ENCODE data around the gene RECK. TPM values are rescaled to one million over a fixed set of nuclear protein-coding genes. Genes with fewer than 3 reads are reported as not detected.
"Not testable (repeated sequence)": the region's sequence is repeated elsewhere in the genome, so short reads cannot be mapped to it uniquely, and the experiment has no call there.

RECK gene
- polyA plus RNA-seq = 10 to 100 TPM in 1 of 3 donors, 1 to 10 TPM in 2; 1.6 to 11.5 (median 7.4) TPM

GRCh38 chr9:36036780-36037548 lies at the start of gene RECK:
Gene RECK, plus strand, starts transcription at chr9:36036913. Its CDS starts 86 bp downstream, at chr9:36036999.
- peak within 1 kb of the TSS; percentile 5 for H3K27ac ChIP-seq (ENCODE audit: low read depth, low read length)
- 0 to 1% (median 0%) methylated on average over 62 to 77 of the region's 77 CpGs for WGBS, 3 donors

- 81 to 82% (median 81%) methylated on average over 3 of the region's 3 CpGs for WGBS, 3 donors
These were observed 46.6 kb upstream of the RECK start for GRCh38 chr9:35990155-35990554.

GRCh38 chr9:35993136-35993535 lies 43.6 kb upstream of the RECK start:
- 93 to 96% (median 96%) methylated on average over 3 of the region's 3 CpGs for WGBS, 3 donors
- H3K27ac ChIP-seq (ENCODE audit: low read depth, low read length) = not testable (repeated sequence)

More at GRCh38 chr9:35990155-35990554, 46.6 kb upstream of the RECK start:
- no peak overlapping the region for H3K27ac ChIP-seq (ENCODE audit: low read depth, low read length)

- WGBS, 3 donors = 59 to 87% (median 73%) methylated on average over 5 of the region's 5 CpGs
These were observed 42.6 kb upstream of the RECK start for GRCh38 chr9:35993976-35994720.

GRCh38 chr9:35994959-35995358 lies 41.8 kb upstream of the RECK start:
- WGBS, 3 donors = 28 to 81% (median 72%) methylated on average over 2 of the region's 2 CpGs
- H3K27ac ChIP-seq (ENCODE audit: low read depth, low read length) = no peak overlapping the region

More at GRCh38 chr9:35993976-35994720, 42.6 kb upstream of the RECK start:
- no peak overlapping the region for H3K27ac ChIP-seq (ENCODE audit: low read depth, low read length)

GRCh38 chr9:35996358-35996970 lies 40.2 kb upstream of the RECK start:
- WGBS, 3 donors = 65 to 100% (median 82%) methylated on average over 1 of the region's 1 CpG
- no peak overlapping the region for H3K27ac ChIP-seq (ENCODE audit: low read depth, low read length)

GRCh38 chr9:35997016-35997415 lies 39.7 kb upstream of the RECK start:
- not testable (repeated sequence) for H3K27ac ChIP-seq (ENCODE audit: low read depth, low read length)
- 78 to 90% (median 84%) methylated on average over 4 of the region's 4 CpGs for WGBS, 3 donors

GRCh38 chr9:35998333-35998732 lies 38.4 kb upstream of the RECK start:
- no peak overlapping the region for H3K27ac ChIP-seq (ENCODE audit: low read depth, low read length)
- WGBS, 3 donors = 77 to 91% (median 83%) methylated on average over 1 of the region's 1 CpG

- H3K27ac ChIP-seq (ENCODE audit: low read depth, low read length) = no peak overlapping the region
- 86 to 100% (median 96%) methylated on average over 1 of the region's 1 CpG for WGBS, 3 donors
These were observed 30.8 kb upstream of the RECK start for GRCh38 chr9:36005891-36006290.

GRCh38 chr9:36006549-36007315 lies 30.0 kb upstream of the RECK start:
- no peak overlapping the region for H3K27ac ChIP-seq (ENCODE audit: low read depth, low read length)
- 65 to 70% (median 68%) methylated on average over 3 of the region's 3 CpGs for WGBS, 3 donors

GRCh38 chr9:36007316-36007708 lies 29.4 kb upstream of the RECK start:
- 61 to 70% (median 63%) methylated on average over 1 of the region's 1 CpG for WGBS, 3 donors
- H3K27ac ChIP-seq (ENCODE audit: low read depth, low read length) = no peak overlapping the region

- H3K27ac ChIP-seq (ENCODE audit: low read depth, low read length) = no peak overlapping the region
- WGBS, 3 donors = 93 to 95% (median 94%) methylated on average over 2 of the region's 2 CpGs
These were observed 28.9 kb upstream of the RECK start for GRCh38 chr9:36007852-36008251.

GRCh38 chr9:36008774-36009300 lies 27.9 kb upstream of the RECK start:
- H3K27ac ChIP-seq (ENCODE audit: low read depth, low read length) = no peak overlapping the region
- 6 to 12% (median 8%) methylated on average over 10 to 11 of the region's 11 CpGs for WGBS, 3 donors

- 78 to 84% (median 81%) methylated on average over 3 of the region's 3 CpGs for WGBS, 3 donors
- H3K27ac ChIP-seq (ENCODE audit: low read depth, low read length) = no peak overlapping the region
These were observed 25.3 kb upstream of the RECK start for GRCh38 chr9:36011379-36011778.

GRCh38 chr9:36017278-36017677 lies 19.4 kb upstream of the RECK start:
- WGBS, 3 donors = 87 to 94% (median 92%) methylated on average over 2 of the region's 2 CpGs

GRCh38 chr9:36018129-36018528 lies 18.6 kb upstream of the RECK start:
- WGBS, 3 donors = 92 to 100% (median 99%) methylated on average over 3 of the region's 3 CpGs
- H3K27ac ChIP-seq (ENCODE audit: low read depth, low read length) = no peak overlapping the region

More at GRCh38 chr9:36017278-36017677, 19.4 kb upstream of the RECK start:
- no peak overlapping the region for H3K27ac ChIP-seq (ENCODE audit: low read depth, low read length)

- H3K27ac ChIP-seq (ENCODE audit: low read depth, low read length) = no peak overlapping the region
- 67 to 78% (median 74%) methylated on average over 6 of the region's 6 CpGs for WGBS, 3 donors
These were observed 17.6 kb upstream of the RECK start for GRCh38 chr9:36018891-36019720.

Data from adipose tissue (tissue), 3 donors.